Omental fat pad (tissue), 4 donors: Measurements from ENCODE around the gene VPS35. TPM values are rescaled to one million over a fixed set of nuclear protein-coding genes. Genes with fewer than 3 reads are reported as not detected.
A peak's percentile ranks its signal among the peaks of the same experiment; 100 is the strongest.

Experiments
- ATAC-seq: fragments of 150-250 bp; one replicate; pipeline ENCODE4 v1.9.1; 2016; ENCODE audit warnings: mild to moderate bottlenecking, moderate library complexity; ENCODE audit not compliant: low FRiP score
- DNase-seq: peaks from one replicate; pipeline ENCODE4 v3.0.0-alpha.2; 2019; ENCODE audit warnings: low spot score
- total RNA-seq, 4 donors: library from RNA; depleted of rRNA; stranded (reverse); fragments of >200 nt; gene quantifications; one replicate each; pipeline ENCODE4 v1.1.0, GENCODE V29; 2016
- TF ChIP-seq, protein P1 (sequence below), 3 donors: fragments of 450-650 bp; IDR thresholded peaks; one replicate each; pipeline ENCODE4 v1.5.1; 2016 to 2017; ENCODE audit warnings: antibody characterized with exemption in 3 of 3, mild to moderate bottlenecking in 3 of 3, moderate library complexity in 2 of 3

VPS35 gene
- 10 to 100 TPM; 49.4 to 74.5 (median 63.0) TPM for total RNA-seq

GRCh38 chr16:46688654-46689364 is at the start of gene VPS35:
Gene VPS35, minus strand, starts transcription at chr16:46689178. Its CDS starts 45 bp downstream, at chr16:46689133.
- ATAC-seq (peak; percentile 99), DNase-seq (peak; percentile 100)
- TF ChIP-seq, protein P1, sequence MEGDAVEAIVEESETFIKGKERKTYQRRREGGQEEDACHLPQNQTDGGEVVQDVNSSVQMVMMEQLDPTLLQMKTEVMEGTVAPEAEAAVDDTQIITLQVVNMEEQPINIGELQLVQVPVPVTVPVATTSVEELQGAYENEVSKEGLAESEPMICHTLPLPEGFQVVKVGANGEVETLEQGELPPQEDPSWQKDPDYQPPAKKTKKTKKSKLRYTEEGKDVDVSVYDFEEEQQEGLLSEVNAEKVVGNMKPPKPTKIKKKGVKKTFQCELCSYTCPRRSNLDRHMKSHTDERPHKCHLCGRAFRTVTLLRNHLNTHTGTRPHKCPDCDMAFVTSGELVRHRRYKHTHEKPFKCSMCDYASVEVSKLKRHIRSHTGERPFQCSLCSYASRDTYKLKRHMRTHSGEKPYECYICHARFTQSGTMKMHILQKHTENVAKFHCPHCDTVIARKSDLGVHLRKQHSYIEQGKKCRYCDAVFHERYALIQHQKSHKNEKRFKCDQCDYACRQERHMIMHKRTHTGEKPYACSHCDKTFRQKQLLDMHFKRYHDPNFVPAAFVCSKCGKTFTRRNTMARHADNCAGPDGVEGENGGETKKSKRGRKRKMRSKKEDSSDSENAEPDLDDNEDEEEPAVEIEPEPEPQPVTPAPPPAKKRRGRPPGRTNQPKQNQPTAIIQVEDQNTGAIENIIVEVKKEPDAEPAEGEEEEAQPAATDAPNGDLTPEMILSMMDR (IDR thresholded peaks at IDR 0.05) = no peak

DNA sequence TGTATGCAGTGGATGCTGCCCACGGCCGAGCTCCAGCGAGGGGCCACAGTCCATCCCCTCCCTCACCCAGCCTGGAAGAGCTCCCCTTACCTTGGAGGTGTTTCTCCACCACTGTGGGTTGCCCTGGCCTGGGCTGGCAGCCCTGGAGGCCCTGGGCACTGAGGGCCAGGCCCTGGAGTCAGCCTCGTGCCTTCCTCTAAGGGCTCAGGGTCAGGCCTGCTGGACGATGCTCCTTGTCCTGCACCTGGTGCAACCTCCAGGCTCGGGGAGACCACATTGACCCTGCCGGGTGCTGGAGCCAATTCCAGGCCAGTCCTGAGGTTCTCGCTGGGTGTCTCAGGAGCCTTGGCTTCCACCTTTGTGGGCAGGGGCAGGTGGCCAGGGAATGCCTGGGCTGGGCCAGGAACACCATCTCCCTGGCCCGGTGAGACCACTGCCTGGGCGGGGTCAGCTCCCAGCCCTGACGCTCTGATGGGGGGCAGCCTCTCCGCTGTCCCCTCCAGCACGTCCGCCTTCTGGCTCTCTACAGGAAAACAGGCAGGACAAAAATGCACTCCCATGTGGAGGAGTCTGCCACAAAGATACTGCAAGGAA is 48.7 kb upstream of the VPS35 start:
- no peak for ATAC-seq
- TF ChIP-seq, protein P1 (IDR thresholded peaks at IDR 0.05) = no peak

GRCh38 chr16:46736695-46737094 is 47.7 kb upstream of the VPS35 start:
- DNase-seq = no peak
- no peak for ATAC-seq
- TF ChIP-seq, protein P1 (IDR thresholded peaks at IDR 0.05) = no peak

More for the DNA sequence above, 48.7 kb upstream of the VPS35 start:
- DNase-seq = no peak

DNA sequence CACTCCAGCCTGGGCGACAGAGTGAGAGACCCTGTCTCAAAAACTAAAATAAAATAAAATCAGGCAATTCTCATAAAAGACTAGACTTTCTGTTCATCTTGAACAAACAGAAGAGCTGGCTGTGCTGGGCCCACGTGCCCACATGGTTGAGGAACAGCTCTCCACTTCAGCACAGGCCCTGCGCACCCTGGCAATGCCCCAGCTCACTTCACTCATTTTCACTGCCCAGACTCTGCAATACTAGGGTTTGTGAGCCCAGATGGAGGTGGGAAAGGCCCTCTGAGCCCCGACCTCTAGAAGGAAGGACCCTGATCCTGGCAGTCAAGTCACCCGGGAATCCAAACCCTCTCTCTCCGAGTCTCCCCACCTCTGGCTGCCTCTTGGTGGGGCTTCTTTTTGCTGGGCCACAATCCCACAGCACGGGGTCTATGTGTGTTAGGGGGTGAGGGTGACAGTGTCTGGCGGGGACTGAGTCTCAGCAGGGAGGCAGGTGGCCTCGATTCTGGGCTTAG is 44.4 kb upstream of the VPS35 start:
- ATAC-seq = no peak
- TF ChIP-seq, protein P1 (IDR thresholded peaks at IDR 0.05) = no peak
- DNase-seq = no peak

DNA sequence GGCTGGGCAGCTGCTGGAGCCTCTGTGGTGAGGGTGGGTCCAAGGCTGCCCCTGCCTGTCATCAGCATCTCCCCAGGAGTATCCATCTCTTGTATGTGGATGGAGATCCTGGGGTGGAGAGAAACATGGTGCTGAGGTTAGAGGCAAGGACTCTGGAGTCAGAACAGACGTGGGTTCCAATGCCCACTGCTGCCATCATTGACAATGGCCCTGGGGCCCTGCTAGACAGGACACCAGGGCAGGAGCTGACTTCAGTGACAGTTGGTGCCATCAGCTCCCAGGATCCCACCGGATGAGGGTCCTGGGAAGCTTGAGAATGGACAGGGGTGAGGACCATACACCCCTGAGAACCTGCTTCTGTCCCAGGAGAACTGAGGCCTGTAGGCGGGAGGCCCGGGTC is 43.6 kb upstream of the VPS35 start:
- no peak for ATAC-seq
- TF ChIP-seq, protein P1 (IDR thresholded peaks at IDR 0.05) = no peak
- DNase-seq = no peak

GRCh38 chr16:46731691-46732555 is 42.9 kb upstream of the VPS35 start:
- no peak for ATAC-seq
- TF ChIP-seq, protein P1 (IDR thresholded peaks at IDR 0.05) = no peak
- no peak for DNase-seq
